Daoy (cell line): ENCODE results near the gene SOBP. TPM values are rescaled to one million over a fixed set of nuclear protein-coding genes. Genes with fewer than 3 reads are reported as not detected.

Experiments
- DNase-seq: peaks from one replicate; pipeline ENCODE4 v3.0.0-alpha.2; 2015; ENCODE audit warnings: low read depth
- total RNA-seq: library from RNA; depleted of rRNA; stranded (reverse); fragments of >200 nt; shearing (Covaris generic); gene quantifications from 2 replicates; pipeline ENCODE4 v1.2.3, GENCODE V29; 2014

SOBP gene
- total RNA-seq, 1 experiment from 2014 or later = 2.1 TPM

DNA sequence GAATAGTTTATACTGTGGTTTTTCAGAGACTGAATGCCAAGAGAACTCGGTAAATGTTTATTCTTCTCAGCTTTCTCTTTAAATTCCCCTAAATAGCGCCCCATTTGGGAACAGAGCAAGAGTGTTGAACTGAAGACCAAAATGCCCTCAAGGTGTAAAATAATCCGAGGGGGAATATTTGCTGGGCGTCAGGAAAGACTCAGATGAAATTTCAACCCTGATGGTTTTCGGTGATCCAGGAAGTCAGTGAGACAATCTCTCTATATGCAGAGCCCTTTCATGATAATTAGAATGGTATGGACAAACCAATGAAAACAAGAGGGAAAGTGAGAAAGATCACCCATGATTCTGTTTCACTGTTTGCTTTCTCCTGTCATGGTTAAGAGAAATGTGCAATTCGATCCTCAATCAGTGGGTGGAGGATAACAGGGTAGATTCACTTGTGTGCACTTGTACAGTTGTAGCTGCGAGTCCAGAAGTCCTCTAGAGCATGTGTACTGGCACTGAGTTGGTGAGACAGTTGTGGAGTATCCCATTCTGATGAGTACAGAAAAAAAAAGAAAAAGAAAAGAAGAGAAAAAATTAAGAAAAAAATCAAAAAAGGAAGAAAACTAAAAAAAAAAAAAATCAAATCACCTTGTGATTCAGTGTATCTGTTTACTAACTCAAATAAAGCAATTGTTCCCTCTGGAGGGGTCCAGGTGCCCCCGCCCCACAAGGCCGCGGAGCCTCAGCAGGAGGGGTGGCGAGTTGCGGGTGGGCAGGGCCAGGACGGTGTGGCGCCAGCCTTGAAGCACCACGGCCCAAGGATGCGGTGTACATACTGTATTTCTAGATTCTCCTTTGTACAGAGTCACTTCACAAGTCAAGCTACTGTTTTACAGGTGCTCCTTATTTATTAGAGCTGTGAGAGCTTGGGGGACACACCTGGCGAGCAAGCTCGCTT, 169.3 kb downstream of the SOBP start:
- DNase-seq = peak; percentile 74

GRCh38 chr6:107660839-107661238, 170.9 kb downstream of the SOBP start:
- no peak for DNase-seq

DNA sequence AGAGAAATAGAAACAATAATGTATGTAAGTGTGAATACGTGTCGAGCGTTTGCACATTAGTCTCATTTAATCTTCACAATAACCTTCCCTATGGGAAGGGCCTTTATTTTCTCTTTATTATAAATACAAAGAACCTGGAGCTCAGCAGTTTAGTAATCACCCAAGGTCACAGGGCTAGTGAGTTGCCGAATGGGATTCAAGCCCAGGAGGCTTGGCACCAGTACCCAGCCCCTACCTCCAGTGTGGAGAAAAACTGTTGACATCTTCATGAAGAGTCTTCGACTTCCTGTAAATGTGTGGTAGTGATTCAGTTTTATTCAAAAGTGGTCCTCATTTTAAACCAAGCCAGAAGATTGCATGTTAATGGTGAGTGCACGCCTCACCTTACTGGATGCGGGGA, 171.4 kb downstream of the SOBP start:
- no peak for DNase-seq

DNA sequence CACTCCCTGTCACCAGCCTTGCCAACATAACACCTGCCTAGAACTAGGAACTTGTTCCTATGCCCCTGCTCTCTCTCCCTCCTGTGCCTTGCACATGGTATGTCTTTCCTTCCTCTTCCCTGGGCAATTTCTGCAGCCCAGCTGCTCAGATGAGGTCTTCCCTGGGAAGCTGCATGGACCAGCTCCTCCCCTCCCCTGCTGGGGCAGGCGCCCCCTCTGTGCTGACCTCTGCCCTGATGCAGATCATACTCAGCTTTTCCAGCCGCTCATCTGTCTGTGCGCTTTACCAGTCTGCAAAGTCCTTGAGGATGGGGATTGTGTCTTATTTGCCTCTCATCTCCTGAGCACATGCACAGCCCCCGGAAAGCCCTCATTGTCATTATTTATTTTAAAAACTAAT, 172.4 kb downstream of the SOBP start:
- no peak for DNase-seq

GRCh38 chr6:107663308-107663707, 173.4 kb downstream of the SOBP start:
- no peak for DNase-seq

DNA sequence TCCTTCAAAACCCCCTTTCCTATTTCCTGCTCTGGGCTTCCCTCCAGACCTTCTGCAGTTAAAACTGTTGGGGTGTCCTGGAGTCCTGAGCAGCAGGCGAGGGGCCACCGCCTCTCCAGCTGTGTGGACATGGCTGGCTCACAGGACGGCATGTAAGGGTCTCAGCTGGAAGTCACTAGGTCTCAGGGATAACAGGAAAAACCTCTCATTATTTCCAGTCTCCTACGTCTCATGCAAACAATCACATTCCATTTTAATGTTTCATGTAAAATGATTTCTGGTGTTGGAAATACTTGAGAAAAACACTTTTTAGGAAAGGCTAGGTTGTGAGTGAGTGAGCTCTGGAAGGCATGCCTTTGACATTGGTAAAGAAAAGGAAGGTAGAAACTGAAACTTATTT, 175.5 kb downstream of the SOBP start:
- no peak for DNase-seq

DNA sequence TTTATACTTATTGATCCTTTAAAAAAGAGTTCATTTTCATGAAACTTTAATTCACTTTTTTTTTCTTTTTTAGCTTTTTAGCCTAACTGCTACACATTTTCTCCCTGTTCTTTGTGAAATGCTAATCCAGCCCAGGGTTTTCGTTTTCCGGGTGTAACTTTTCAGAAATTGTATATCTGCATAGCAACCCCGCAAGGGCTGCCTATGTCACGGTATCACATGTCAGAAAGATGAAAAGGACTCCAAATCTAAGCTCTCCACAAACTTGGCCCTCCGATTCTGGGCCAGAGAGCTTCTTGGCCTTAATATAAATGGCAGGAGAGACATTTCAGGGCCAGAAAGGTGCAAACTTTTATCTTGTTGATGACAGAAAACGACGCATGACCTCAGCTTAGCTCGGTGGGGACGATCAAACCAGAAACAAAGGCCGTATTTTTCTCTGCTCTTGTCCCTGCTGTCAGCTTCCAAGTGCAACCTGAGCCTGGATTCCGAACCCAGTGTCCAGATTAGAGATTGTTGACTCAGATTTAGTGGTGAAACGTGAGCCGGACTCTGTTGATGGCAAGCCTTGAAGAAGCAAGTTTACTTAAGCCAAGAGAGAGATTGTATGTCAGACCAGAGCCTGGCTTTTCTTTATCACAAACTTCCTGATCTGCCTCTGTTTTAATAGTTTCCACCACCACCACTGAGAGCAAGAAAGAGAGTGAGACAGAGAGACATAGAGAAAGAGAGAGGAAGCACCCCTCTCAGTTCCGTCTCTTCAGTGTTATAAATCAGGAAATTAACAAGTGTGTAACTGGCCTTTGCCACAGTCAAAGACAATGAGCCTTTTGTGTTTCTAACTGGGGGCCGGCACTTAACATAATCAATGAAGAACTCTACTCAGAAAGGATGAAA, 176.4 kb downstream of the SOBP start:
- DNase-seq = peak; percentile 74

DNA sequence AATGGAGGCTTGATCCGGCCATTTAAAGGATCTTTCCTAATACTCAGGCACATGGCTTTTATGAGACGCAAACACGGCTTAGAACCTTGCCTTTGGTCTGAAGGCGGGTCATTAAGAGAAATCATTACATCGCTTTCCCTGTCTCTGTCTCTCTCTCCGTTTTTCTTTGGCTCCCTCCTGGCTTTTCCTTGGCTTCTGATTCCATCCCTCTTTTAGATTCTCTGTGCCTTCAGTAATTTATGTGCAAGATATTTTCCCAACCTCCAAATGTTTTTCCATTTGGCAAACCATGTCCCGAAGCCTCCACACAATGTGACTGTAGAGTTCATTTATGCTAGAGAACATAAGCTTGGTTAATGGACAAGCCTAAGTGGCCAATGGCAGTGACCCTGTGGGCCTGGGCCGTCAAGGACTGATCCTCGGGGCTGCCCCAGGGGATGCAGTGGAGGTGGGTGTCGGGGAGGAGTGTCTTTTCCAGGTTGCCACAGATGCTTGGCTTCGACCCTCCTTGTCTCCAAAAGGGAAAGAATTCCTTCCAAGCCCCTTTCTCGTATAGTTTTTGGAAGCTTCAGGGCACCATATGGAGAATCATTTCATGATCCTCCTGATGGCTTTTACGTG, 177.2 kb downstream of the SOBP start:
- no peak for DNase-seq

- DNase-seq = no peak
These were observed 177.9 kb downstream of the SOBP start for GRCh38 chr6:107667790-107668189.

- DNase-seq = no peak
These were observed 179.0 kb downstream of the SOBP start for GRCh38 chr6:107668743-107669474.

GRCh38 chr6:107670792-107671199, 180.9 kb downstream of the SOBP start:
- peak; percentile 69 for DNase-seq

- DNase-seq = no peak
These were observed 183.2 kb downstream of the SOBP start for GRCh38 chr6:107673076-107673494.

- peak; percentile 87 for DNase-seq
These were observed 185.2 kb downstream of the SOBP start for GRCh38 chr6:107674995-107675738.

GRCh38 chr6:107676042-107676441, 186.1 kb downstream of the SOBP start:
- DNase-seq = no peak

- no peak for DNase-seq
These were observed 187.5 kb downstream of the SOBP start for GRCh38 chr6:107677399-107677798.

- DNase-seq = no peak
These were observed 189.5 kb downstream of the SOBP start for GRCh38 chr6:107679457-107679856.

GRCh38 chr6:107682721-107683120, 192.8 kb downstream of the SOBP start:
- DNase-seq = no peak

- no peak for DNase-seq
These were observed 193.3 kb downstream of the SOBP start for GRCh38 chr6:107683183-107683582.

DNA sequence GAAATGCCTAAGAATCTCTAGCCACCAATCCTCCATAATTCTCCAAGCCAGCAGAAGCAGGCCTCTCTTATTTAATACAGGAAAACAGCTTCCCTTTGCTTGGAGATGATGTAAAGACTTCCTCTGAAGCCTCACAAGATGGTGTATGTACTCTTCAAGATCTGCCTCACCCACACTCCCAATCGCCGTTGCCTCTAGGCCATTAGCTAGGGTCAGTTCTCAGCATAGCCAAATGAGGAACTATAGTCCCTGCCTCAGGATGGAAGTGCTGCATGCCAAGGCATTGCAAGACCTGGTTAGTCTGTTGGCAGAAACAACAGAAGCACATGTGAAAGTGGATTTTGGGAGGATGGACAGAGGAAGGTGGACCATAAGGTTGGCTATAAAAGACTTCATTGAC, 195.1 kb downstream of the SOBP start:
- no peak for DNase-seq

DNA sequence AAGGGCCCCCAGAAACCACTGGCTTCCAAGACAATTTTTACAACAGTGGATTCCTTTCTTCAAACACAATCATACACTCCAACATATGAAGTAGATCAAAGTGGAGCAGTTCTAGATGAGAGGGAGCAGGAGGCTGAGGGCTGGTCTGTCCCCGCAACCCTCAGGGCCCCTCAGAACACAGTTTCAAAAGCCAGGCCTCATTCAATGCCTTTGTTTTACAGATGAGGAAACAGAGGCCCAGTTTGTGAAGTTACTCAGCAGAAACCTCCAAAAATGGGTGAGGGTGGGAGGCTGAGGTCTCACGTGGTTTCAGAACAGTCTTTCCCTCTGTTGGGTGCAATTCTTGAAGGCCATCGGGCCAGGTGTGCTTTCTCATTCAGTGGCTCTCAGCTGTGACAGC, 199.3 kb downstream of the SOBP start:
- DNase-seq = no peak
